Retinal pigment epithelial cell (primary cell): ENCODE results near the gene ELL.

Experiments used
- DNase-seq: peaks from one replicate; pipeline ENCODE4 v3.0.0-alpha.2; 2010; ENCODE audit warnings: low read depth
- H3K4me3 ChIP-seq: 2 replicates; pipeline ENCODE4 v1.5.1; 2011; ENCODE audit warnings: mild to moderate bottlenecking, low read length, control low read depth, moderate library complexity
- TF ChIP-seq, protein P1 (sequence below): conservative IDR thresholded peaks from 2 replicates; pipeline ENCODE4 v1.5.1; 2011; ENCODE audit warnings: low read depth, low read length, control low read depth, inconsistent platforms

Gene ELL

DNA sequence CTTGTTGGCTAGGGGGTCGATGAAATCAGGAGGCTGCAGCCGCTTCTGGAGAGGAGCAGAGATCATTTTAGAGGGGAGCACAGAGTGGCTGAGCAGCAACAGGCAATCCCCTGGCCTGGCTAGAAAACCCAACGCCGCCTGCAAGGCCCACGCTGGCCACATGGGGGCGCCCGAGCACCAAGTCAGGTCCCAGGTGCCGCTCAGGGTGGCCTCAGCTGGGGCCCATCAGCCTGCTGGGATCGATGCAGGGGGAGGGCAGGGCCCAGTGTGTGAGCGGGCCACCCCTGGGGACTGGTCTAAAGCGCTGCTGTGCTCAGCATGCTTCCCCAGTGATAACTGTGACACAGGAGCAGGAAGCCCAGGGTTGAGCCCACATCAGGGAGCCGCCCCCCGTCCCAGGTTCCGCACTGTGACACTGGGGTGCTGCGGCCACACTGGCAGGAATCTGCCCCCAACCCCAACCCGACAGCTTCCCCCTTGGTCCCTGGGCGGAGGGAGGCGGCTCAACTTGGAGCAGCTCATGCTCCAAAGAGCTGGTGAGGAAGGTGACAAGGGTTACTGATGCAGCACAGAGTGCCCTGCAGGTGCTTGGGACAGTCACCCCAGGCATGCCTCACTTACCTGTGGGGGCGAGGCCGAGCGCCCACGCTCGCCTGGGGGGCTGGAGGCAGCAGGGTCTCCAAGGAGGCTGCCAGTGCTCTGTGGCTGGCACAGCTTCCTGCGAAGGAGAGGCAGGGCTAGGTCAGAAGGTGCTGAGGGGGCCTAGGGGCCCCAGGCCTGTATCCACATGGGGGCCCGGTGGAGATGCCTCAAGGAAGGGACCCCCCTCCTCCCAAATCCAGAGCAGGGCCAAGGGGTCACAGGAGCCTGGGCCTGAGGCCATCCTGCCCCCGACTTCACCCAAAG lies 70.7 kb downstream of the ELL start:
- H3K4me3 ChIP-seq: no peak overlapping the region
- TF ChIP-seq, protein P1, sequence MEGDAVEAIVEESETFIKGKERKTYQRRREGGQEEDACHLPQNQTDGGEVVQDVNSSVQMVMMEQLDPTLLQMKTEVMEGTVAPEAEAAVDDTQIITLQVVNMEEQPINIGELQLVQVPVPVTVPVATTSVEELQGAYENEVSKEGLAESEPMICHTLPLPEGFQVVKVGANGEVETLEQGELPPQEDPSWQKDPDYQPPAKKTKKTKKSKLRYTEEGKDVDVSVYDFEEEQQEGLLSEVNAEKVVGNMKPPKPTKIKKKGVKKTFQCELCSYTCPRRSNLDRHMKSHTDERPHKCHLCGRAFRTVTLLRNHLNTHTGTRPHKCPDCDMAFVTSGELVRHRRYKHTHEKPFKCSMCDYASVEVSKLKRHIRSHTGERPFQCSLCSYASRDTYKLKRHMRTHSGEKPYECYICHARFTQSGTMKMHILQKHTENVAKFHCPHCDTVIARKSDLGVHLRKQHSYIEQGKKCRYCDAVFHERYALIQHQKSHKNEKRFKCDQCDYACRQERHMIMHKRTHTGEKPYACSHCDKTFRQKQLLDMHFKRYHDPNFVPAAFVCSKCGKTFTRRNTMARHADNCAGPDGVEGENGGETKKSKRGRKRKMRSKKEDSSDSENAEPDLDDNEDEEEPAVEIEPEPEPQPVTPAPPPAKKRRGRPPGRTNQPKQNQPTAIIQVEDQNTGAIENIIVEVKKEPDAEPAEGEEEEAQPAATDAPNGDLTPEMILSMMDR: peak; percentile 95
- no peak for DNase-seq

DNA sequence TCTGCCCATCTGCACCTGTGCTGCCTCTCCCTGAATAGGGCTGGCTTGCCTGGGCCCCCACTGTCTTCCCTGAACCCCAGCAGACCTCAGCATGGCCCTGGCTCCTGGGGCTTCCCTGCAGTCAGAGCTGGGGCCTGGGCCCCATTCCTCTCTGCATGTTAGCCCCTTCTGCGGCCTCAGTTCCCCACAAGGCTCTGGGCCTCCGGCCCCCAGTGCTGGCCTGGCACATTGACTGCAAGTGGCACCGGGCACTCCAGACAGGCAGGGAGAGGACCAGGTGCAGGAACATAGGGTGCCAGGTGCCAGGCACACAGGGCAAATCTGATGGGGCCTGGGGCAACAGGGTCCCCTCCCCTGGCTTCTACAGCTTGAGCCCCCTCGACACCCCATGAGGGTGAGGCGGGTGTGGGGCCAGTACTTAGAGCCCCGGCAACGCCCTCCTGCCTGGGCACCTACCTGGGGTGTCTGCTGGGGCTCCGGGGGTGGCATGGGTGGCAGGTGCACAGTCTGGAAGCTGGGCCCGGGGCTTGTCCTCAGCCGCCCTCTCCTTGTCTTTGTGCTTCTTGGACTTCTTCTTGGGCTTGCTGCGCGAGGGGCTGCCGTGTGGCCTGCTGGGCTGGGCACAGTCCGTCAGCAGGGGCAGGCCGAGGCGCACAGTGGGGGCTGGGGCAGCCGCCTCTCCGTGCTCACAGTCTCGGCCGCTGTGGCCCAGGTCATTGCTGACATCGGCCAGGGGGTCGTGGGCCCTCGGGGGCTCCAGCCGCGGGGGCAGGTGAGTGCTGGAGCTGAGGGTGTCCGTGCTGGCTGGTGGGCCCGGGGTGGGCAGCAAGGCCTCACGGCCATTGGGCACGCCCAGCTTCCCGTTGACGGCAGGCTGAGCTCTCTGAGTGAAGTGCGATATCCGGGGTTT lies 71.6 kb downstream of the ELL start:
- no peak for DNase-seq
- no peak overlapping the region for H3K4me3 ChIP-seq
- TF ChIP-seq, protein P1: no peak

DNA sequence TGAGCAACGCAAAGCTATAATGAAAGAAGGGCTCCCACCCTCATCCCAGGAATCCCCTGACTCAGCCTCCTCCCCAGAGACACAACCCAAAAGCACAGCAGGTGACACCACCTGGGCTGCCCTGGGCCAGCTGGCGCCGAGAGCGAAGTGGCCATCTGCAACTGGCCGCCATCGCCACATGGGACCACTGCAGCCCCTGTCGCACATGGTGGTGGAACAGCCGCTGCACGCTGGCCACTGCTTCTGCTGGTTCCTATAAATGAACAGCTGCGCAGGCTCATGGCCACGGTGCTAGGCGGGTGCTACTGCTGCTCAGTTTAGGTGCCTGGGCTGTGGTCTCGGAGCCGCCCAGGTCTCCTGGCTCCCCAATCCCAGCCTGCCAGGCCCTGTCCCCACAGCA lies 72.3 kb downstream of the ELL start:
- no peak for DNase-seq
- TF ChIP-seq, protein P1: no peak
- no peak overlapping the region for H3K4me3 ChIP-seq

DNA sequence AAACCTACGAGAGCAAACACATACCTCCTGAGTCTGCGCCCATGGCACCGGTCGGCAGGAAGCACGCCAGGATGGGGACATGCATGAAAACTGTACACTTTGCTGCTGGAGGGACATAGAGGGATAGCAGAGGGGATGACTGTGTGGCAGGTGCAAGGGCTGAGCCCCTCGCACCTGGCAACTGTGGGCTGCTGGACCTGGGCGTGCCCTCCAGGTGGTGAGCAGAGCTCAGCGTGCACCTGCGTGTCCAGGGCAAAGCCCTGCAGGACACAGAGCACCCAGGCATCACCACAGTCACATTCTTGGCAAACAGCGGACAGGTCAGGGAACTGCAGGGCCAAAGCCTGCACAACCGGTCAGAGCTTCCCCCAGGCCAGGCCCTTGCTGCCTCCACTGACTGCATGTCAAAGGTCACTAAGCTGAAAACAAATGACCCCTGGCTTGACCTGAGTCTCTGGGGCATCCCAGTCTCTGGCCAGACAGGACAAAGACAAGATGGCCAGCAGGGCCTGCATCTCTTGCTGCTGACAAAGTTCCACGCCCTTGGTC lies 75.0 kb downstream of the ELL start:
- TF ChIP-seq, protein P1: no peak
- H3K4me3 ChIP-seq: no peak overlapping the region

DNA sequence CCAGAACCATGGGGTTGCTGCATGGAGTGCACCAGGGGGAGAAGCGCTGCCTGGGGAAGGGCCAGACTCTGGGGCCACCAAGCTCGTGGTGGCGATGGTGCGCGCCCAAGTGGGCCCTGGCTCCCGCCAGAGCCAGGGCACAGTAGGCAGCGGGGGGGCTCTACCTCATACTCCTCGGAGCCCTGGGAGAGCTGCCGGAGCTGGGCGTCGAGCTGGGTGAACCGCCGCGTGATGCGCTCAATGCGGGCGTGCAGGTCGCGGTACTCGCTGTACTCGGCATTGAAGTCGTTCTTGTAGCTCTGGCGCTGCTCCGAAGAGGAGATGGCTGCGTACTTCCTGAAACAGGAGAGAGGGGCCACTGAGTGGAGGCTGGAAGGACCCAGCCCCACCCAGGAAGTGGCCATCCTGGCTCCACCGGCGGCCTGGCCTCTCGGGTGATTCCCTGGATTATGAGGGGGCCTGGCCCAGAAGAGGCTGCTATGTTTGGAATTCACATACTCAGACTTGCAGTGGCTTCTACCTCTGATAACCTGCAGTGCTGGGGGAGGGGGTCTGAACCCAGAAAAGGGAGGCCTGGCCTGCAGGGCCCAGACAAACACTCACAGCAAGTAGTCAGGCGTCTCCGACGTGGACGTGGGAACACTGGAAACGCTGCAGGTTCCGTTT lies 75.6 kb downstream of the ELL start:
- no peak overlapping the region for H3K4me3 ChIP-seq
- no peak for DNase-seq
- TF ChIP-seq, protein P1: no peak

More for the DNA sequence above, 75.0 kb downstream of the ELL start:
- DNase-seq: no peak

DNA sequence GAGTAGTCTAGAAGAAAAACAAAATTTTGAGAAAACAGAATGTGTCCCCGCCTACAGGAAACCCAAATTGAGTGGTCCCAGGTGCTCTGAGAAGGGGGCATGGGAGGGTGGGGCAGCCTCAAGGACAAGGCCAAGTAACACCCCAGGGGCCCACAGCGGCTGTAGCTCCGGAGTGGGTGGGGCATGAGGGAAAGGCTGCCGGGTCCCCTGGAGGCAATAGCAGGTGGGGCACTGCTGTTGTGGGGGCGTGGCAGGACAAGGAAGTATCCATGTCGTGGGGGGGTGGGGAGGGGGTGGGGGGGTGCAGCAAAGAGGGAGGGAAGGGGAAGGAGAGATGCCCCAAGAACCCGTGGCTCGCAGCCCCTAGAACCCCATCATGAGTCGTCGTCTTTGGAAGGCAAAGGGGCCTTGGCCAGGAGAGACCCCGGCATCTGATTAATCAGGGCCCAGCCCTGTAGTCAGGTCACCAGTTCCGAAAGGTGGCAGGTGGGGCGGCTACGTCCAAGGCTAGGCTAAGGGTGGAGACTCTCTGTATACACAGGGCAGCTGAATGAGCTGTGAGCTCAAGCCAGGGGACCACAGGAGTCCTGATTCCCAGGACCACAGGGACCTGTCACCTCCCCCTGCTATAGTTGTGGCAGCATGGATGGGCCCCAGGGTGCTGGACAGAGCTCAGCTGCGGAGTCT lies 76.5 kb downstream of the ELL start:
- no peak overlapping the region for H3K4me3 ChIP-seq
- no peak for DNase-seq
- TF ChIP-seq, protein P1: no peak
